Retinal pigment epithelial cell (primary cell): ENCODE data around the gene EGFL7.

Source experiments
- DNase-seq: peaks from one replicate; pipeline ENCODE4 v3.0.0-alpha.2; 2010; ENCODE audit warnings: low read depth
- H3K4me3 ChIP-seq: 2 replicates; pipeline ENCODE4 v1.5.1; 2011; ENCODE audit warnings: mild to moderate bottlenecking, low read length, control low read depth, moderate library complexity
- TF ChIP-seq, protein P1 (sequence below): conservative IDR thresholded peaks from 2 replicates; pipeline ENCODE4 v1.5.1; 2011; ENCODE audit warnings: low read depth, low read length, control low read depth, inconsistent platforms

EGFL7 gene

DNA sequence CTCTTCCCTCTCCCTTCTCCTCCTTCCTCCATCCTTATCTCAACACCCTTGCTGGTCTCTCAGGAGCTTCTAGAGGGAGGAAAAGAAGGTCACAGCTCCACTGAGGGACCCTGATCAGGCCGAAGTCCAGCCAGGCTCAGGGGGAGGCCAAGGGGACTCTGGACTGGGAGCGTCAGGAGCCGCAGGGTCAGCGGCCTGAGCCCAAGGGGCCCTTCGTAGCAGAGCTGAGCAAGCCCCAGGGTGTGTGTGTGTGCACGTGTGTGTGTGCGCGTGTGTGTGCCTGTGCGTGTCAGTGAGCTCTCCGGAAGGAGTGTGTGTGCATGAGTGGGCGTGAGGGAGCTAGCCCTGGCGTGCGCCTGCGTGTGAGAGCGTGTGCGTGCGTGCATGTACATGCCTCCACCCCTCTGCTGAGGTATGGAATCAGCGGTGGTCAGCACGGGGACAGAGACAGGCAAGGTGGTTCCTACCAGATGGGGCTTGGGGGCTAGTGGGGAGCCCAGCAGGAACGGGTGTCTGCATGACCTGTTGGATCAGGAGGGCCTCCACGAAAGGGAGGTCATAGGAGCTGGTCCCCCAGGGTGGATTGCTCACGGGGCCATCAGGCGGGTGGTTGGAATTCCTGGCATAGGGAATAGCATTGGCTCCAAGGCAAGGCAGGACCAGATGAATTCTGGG lies 34.6 kb downstream of the EGFL7 start:
- TF ChIP-seq, protein P1, sequence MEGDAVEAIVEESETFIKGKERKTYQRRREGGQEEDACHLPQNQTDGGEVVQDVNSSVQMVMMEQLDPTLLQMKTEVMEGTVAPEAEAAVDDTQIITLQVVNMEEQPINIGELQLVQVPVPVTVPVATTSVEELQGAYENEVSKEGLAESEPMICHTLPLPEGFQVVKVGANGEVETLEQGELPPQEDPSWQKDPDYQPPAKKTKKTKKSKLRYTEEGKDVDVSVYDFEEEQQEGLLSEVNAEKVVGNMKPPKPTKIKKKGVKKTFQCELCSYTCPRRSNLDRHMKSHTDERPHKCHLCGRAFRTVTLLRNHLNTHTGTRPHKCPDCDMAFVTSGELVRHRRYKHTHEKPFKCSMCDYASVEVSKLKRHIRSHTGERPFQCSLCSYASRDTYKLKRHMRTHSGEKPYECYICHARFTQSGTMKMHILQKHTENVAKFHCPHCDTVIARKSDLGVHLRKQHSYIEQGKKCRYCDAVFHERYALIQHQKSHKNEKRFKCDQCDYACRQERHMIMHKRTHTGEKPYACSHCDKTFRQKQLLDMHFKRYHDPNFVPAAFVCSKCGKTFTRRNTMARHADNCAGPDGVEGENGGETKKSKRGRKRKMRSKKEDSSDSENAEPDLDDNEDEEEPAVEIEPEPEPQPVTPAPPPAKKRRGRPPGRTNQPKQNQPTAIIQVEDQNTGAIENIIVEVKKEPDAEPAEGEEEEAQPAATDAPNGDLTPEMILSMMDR = no peak
- DNase-seq = no peak
- H3K4me3 ChIP-seq = no peak overlapping the region

DNA sequence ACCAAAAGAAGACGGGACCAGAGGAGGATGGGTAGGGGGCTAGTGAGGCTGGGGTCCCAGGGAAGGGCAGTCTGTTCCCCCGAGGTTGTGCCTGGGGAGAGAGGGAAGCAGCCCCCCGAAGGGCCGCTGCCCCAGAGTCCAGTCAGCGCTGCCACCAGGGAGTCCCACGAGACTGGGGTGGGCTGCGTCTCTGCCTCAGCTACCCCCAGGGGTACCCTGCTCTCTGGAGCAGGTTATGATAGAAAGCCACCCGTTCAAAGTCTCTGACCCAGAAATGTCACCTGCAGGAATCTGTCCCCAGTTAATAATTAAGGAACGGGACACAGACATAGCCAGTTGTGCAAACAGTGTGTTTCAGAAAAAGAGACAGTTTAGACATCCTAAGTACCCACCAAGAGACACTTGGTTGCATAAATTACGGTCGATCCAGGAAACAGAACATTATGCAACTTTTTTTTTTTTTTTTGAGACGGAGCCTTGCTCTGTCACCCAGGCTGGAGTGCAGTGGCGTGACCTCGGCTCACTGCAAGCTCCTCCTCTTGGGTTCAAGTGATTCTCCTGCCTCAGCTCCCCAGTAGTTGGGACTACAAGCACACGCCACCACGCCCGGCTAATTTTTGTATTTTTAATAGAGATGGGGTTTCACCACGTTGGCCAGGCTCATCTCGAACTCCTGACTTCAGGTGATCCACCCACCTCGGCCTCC lies 35.3 kb downstream of the EGFL7 start:
- DNase-seq = no peak
- TF ChIP-seq, protein P1 = no peak
- no peak overlapping the region for H3K4me3 ChIP-seq

DNA sequence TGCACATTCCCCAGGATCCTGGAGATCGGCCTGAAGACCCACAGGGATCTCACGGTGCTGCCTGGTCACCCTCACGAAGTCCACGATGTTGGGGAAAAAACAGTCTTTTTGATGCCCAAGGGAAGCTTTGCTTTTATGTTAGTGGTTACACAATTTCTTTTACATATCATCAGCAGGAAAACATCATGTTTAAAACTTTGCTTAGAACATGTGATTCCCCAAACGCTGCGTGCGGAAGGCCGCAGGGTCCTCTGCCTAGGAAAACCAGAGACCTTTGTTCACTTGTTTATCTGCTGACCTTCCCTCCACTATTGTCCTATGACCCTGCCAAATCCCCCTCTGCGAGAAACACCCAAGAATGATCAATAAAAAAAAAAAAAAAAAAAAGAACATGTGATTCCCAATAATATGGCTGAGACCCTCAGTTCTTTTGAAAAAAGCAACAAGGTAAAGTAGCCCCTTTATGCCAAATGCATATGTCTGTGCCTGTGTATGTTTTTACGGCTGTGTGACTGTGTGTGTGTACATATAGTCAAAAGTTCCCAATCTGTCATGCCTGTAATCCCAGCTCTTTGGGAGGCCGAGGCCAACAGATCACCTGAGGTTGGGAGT lies 36.0 kb downstream of the EGFL7 start:
- H3K4me3 ChIP-seq = no peak overlapping the region
- TF ChIP-seq, protein P1 = no peak
- DNase-seq = no peak

DNA sequence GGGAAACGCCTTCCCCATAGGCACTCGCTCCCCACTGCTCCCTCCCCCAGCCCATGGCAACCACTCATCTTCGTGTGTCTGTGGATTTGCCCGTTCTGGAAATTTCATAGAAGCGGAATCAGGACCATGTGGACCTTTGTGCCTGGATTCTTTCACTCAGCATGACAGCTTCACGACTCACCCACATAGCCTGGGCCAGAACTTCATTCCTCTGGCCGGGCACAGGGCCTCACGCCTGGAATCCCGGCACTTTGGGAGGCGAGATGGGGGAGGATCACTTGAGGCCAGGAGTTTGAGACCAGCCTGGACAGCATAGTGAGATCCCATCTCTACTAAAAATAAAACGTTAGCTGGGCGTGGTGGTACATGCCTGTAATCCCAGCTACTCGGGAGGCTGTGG lies 37.6 kb downstream of the EGFL7 start:
- TF ChIP-seq, protein P1 = no peak
- no peak for DNase-seq
- H3K4me3 ChIP-seq = no peak overlapping the region

DNA sequence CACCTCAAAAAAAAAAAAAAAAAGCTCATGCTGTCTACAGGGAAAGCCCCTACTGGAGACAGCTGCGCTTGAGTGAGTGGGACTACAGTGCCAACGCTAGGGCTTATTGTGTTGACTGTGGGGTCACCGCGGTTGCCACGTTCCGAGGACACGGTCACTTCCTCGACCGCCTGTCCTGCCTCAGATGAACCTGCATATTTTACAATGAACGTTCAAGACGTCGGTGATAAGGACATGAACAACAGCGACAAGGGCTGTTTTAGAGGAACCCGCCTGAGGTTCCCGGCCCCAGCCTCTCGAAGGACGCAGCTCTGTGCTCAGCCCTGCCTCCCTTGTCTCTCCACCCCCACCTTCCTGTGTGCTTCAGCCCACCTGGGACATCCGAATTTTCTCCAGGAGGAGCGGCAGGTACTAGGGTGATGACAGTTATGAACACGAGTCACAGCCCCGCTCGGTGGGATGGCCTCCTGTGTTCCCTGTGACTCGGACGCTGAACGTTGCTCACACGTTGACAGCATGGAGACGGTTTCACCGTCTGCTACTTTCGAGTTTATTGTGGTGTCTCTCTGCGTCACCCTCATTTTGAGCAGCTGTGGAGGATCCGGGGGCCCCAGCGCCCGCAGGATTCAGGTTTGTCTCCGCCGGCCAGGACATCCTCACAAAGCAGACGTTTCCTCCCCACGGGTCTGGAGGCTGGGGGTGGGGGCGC lies 38.4 kb downstream of the EGFL7 start:
- H3K4me3 ChIP-seq = no peak overlapping the region
- TF ChIP-seq, protein P1 = no peak
- no peak for DNase-seq

DNA sequence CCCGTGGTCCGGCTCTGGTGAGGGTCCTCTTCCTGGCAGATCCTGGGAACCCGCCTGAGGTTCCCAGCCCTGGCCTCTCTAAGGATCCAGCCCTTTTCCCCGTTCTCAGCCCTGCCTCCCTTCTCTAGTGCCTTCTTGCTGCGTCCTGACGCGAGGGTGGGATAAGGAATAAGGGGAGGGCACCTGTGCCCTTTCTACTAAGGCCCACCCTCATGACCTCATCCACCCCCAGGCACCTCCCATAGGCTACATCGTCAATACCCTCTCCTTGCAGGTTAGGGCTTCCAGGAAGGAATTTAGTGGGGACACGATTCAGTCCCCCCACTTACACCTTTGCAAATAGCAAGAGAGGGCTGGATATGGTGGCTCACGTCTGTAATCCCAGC lies 38.9 kb downstream of the EGFL7 start:
- H3K4me3 ChIP-seq = no peak overlapping the region
- TF ChIP-seq, protein P1 = no peak
- no peak for DNase-seq
